Effector memory CD8-positive, alpha-beta T cell (primary cell): ENCODE measurements around the gene FNIP2.

Experiments
- ATAC-seq: fragments of 150-1000 bp; cut with Tn5 transposase; replicated peaks from 2 replicates; pipeline ENCODE4 v1.10.0; 2021; ENCODE audit warnings: mild to moderate bottlenecking, moderate library complexity
- DNase-seq, 3 experiments: peaks; one replicate each; pipeline ENCODE4 v3.0.0; 2021
- H3K27ac Mint-ChIP-seq, 2 donors: one replicate each; pipeline ENCODE4 v1.8.0; 2022; ENCODE audit warnings: mild to moderate bottlenecking in 2 of 2, mixed read lengths in 2 of 2, moderate library complexity in 2 of 2
- H3K27me3 Mint-ChIP-seq, 2 donors: one replicate each; pipeline ENCODE4 v1.8.0; 2022; ENCODE audit warnings: mixed read lengths in 2 of 2
- H3K36me3 Mint-ChIP-seq: one replicate; pipeline ENCODE4 v1.8.0; 2022; ENCODE audit warnings: mild to moderate bottlenecking, moderate library complexity, mixed read lengths; ENCODE audit not compliant: insufficient read depth
- H3K4me1 Mint-ChIP-seq, 2 donors: one replicate each; pipeline ENCODE4 v1.8.0; 2022; ENCODE audit warnings: low read depth in 2 of 2, mixed read lengths in 2 of 2
- H3K4me3 Mint-ChIP-seq, 2 donors: one replicate each; pipeline ENCODE4 v1.8.0; 2022; ENCODE audit warnings: mild to moderate bottlenecking in 2 of 2, mixed read lengths in 2 of 2, moderate library complexity in 2 of 2
- H3K9me3 Mint-ChIP-seq, 2 donors: one replicate each; pipeline ENCODE4 v1.8.0; 2022; ENCODE audit warnings: mixed read lengths in 2 of 2

The FNIP2 gene

DNA sequence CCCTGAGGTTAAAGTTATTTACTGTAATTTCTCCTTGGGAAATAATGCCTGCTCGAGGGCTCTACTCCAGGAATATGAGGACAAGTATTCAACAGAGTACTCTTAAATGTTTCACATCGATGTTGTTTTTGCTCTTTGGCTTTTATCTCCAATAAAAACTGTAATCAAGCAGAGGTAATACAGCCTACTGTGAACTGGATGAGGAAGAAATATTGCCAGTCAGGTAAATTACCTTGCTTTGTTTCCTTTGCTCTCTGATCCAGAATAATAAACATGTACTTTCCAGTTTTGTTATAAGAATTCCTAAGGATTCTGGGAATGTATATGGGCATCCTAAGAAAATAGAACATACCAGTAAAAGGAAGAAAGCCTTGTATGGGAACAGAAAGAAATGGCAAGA lies 60.4 kb downstream of the FNIP2 start:
- Mint-ChIP-seq H3K9me3 (no peaks in the 10 kb centered on the region), H3K4me3 (no peak overlapping the region), H3K27me3 (no peaks in the 10 kb centered on the region), H3K4me1 (peaks cover 12 to 19% of the 10 kb centered on the region in 2 donors), H3K36me3 (no peaks in the 10 kb centered on the region), H3K27ac (no peak overlapping the region)
- no peak for DNase-seq
- no peak for ATAC-seq

DNA sequence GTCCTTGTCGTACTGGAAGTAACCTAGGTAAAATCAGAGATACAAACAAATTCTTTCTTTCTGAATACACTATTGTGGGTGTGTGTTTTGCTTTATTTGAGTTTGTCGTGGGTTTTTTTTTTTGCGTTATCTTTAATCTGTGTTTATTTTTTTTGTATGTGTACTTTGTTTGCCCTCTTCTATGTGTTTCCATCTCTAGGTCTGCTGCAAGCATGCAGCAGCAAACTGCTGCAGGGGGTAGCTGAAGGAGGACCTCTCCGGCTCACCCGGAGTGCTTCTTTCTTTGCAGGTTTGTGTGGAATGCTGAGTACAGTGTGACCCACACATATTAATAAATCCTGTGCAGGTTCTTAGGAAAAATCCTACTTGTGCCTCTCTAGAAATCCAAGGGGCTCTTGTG lies 64.8 kb downstream of the FNIP2 start:
- no peak for DNase-seq
- no peaks in the 10 kb centered on the region for H3K27me3 Mint-ChIP-seq
- no peaks in the 10 kb centered on the region for H3K9me3 Mint-ChIP-seq
- H3K4me1 Mint-ChIP-seq, result no peaks in the 10 kb centered on the region
- H3K36me3 Mint-ChIP-seq, result peaks cover 9% of the 10 kb centered on the region
- H3K27ac Mint-ChIP-seq, result no peak overlapping the region
- no peak for ATAC-seq
- no peak overlapping the region for H3K4me3 Mint-ChIP-seq

DNA sequence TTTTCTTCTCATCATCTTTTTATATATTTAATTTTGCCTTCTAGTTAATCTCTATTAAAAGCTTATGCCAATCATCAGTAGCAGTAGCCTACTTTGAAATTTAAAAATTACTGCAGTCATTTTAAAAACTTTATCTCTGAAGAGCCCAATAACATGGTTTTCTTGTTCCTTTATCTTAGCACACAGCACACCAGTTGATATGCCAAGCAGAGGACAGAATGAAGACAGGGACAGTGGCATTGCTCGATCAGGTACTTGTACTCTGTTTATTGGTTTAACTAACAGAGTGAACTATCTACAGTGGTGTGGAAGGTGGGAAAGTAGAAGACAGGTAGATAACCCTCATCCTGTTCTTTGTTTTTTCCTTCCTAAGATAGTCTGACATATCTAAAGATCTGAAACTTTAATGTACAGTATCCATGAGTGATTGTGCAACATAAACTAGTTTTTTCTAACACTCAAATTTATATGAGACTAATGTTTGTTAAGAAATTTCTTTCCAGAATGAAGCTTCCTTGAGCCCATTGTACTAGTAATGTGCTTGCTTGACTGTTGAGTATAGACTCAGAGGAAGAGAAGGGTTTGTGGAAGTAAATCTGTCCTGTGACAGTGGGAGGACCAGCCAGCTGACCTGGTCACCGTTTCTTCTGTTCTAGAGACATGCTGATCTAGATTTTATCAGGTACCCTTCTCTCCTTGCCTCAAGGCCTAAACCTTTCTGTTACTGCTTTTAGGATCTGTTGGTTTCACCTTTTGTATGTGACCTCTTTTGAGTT lies 66.6 kb downstream of the FNIP2 start:
- ATAC-seq (no peak), DNase-seq (no peak)
- Mint-ChIP-seq H3K9me3 (no peaks in the 10 kb centered on the region), H3K36me3 (peaks cover 16% of the 10 kb centered on the region), H3K27ac (peak overlapping the region in 1 of 2 donors; percentile 25), H3K27me3 (no peaks in the 10 kb centered on the region), H3K4me3 (no peak overlapping the region), H3K4me1 (no peaks in the 10 kb centered on the region)

DNA sequence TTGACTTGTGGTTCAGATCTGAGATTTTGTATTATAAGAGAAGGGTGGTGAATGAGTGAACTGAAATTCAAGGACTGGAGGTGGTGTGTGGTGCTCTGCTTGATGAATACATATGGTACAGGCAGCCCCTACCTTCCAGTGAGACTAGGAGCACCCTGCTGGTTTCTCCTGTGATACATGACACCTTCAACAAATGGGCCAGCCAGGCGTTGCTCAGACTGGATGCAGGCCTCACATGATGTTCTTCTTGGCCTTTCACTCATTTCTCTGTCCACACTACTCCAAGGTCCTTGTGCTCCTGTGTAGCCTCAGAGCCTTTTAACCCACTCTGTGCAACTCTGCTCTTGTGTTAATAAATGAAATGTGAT lies 67.2 kb downstream of the FNIP2 start:
- no peaks in the 10 kb centered on the region for H3K9me3 Mint-ChIP-seq
- peaks cover 16% of the 10 kb centered on the region for H3K36me3 Mint-ChIP-seq
- no peak for ATAC-seq
- H3K4me1 Mint-ChIP-seq, result no peaks in the 10 kb centered on the region
- no peaks in the 10 kb centered on the region for H3K27me3 Mint-ChIP-seq
- no peak overlapping the region for H3K4me3 Mint-ChIP-seq
- no peak for DNase-seq
- no peak overlapping the region for H3K27ac Mint-ChIP-seq

DNA sequence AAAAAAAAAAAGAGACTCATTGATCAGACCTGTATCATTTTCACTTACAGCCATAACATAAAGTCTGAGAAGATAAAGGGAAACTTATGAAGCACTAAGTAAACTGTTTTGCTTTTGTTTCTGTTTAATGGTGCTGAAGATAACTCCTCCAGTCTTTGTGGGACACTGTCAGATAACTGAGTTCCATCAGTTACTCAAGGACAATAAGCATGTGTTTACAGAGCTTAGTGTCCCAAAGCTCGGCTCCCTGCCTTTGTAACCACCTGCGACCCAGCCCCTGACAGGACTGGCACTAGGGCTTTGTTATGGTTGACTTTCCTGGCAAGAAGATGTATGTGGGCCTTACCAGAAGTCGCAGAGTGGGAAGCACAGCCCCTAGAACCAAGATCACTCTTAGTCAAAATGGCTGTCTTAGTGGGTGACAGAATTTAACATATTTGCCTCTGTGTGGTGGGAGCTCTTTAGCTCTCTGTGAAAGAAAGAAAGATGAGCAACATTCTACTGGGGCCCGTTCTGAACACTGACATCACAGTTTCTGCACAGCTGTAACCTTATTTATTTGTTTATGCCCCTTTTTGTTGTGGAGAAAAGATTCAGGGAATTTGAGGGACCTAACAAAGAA lies 68.1 kb downstream of the FNIP2 start:
- Mint-ChIP-seq H3K4me3 (no peak overlapping the region), H3K27ac (peak overlapping the region in 1 of 2 donors; percentile 8), H3K9me3 (no peaks in the 10 kb centered on the region), H3K4me1 (no peaks in the 10 kb centered on the region), H3K27me3 (no peaks in the 10 kb centered on the region), H3K36me3 (peaks cover 16% of the 10 kb centered on the region)
- ATAC-seq (no peak), DNase-seq (no peak)

DNA sequence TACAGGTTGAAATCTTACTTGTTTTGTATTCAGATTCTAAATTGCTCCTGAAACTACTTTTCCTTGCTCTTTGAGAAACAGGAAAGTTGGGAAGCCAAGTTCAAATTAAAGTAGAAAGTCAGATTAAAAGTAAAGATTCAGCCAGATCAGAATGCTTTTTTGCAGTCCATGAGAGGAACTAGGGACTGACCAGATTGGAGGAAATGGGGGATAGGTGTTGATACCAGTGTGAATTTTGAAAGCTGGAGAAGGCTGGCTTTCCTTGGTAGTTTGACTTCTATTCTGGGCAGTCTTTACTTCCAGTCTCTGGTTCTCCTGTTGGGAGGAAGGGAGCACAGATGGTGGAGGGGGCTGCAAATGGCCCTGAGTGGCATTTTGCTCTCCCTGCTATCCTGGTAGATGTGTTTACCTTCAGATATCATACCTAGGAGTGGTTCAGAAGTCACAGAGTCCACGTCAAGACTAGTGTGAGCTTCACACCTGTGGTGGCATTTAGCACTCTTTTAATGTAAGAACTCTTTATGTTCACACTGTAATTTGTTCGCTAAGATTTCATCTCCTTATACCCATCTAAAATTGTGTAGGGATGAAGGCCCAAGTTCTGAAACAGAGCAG lies 68.8 kb downstream of the FNIP2 start:
- Mint-ChIP-seq H3K36me3 (peaks cover 16% of the 10 kb centered on the region), H3K4me3 (no peak overlapping the region), H3K4me1 (no peaks in the 10 kb centered on the region), H3K27me3 (no peaks in the 10 kb centered on the region), H3K27ac (peak overlapping the region in 1 of 2 donors; percentile 8), H3K9me3 (no peaks in the 10 kb centered on the region)
- DNase-seq (no peak), ATAC-seq (no peak)

DNA sequence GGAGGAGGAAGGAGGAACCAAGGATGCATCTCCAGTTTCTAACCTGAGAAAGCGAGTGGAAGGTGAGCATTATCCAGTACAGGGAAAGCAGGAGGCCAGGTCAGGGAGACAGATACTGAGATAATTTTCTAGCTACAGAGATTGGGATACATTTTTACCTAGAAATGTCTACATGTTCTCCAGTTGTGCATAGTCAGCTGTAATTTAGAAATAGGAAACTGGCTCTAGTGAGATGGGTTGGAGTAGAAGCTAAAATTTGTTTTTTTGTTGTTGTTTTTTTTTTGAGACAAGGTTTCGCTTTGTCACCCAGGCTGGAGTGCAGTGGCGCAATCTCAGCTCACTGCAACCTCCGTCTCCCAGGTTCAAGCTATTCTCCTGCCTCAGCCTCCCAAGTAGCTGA lies 71.3 kb downstream of the FNIP2 start:
- H3K4me1 Mint-ChIP-seq, result no peaks in the 10 kb centered on the region
- no peaks in the 10 kb centered on the region for H3K9me3 Mint-ChIP-seq
- H3K27ac Mint-ChIP-seq, result no peak overlapping the region
- DNase-seq (no peak), ATAC-seq (no peak)
- no peaks in the 10 kb centered on the region for H3K27me3 Mint-ChIP-seq
- no peak overlapping the region for H3K4me3 Mint-ChIP-seq
- peaks cover 16% of the 10 kb centered on the region for H3K36me3 Mint-ChIP-seq

DNA sequence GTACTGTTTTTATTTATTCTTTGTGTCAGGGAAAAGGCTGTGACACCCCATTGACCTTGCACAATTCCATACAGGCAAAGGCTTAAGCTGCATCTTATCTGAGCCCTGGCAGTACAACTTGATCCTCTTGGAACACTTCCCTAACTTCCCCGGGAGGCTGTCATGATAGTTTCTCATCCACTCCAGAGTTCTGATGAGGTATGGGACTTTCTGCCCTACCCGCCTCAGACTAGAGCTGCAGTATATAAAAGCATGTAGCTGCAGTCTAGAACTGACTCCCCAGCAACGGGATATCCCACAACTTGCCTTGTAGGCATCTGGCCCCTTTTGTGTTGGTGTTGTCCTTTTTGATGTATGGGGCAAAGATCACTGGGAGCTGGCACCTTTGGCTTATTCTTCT lies 72.7 kb downstream of the FNIP2 start:
- Mint-ChIP-seq H3K27me3 (no peaks in the 10 kb centered on the region), H3K27ac (no peak overlapping the region), H3K4me1 (no peaks in the 10 kb centered on the region), H3K9me3 (no peaks in the 10 kb centered on the region), H3K36me3 (peaks cover 8% of the 10 kb centered on the region), H3K4me3 (no peak overlapping the region)
- ATAC-seq (no peak), DNase-seq (no peak)

DNA sequence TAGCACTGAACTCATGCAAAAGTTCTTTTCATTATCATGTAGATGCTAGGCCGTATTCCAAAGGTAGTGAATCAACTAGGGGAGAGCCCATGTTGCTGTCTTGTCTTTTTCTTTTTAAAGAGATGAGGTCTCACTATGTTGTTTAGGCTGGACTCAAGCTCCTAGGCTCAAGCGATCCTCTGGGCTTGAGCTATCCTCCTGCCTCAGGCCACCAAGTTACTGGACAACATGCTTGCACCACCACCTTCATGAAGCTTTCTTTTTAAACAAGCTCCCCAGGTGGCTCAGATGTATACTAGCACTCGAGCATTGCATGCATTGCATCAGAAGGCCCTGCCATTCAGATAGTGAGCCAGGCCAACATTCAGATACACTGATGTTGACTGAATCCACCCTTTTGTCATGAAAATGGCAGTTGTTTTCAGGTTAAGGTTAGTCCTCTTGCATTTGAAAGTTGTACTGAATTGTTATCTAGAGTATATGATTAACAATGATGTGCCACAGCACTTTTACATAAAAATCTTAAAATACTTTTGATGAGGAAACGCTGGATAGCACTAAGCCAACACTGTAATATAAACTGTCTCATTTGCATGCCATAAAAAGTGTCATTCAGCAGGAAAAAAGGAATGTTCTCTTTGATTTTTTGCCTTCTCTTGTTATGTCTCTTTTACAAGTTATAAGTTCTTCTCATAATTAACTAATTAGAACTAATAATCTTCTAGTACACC lies 76.7 kb downstream of the FNIP2 start:
- Mint-ChIP-seq H3K27ac (no peak overlapping the region), H3K36me3 (no peaks in the 10 kb centered on the region)

DNA sequence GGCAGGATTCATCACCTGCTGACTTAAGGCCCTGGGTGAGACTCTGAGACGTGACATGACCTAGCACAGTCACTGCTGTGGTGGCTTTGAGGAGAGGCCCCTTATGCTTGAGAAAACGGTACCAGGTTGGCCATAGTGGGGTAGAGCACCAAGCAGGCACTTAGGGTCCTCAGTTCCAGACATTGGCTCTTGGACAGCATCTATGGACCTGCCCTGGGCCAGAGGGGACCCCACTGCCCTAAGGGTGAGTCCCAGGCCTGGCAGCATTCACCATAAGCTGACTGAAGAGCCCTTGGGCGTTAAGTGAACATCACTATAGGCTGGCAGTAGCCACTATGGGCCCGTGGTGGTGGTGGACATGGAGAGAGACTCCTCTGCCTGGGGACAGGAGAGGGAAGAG lies 78.7 kb downstream of the FNIP2 start:
- no peak for ATAC-seq
- DNase-seq, result no peak
- Mint-ChIP-seq H3K4me3 (no peak overlapping the region), H3K27me3 (no peaks in the 10 kb centered on the region), H3K36me3 (no peaks in the 10 kb centered on the region), H3K4me1 (peaks cover 0 to 3% of the 10 kb centered on the region in 2 donors), H3K9me3 (no peaks in the 10 kb centered on the region), H3K27ac (no peak overlapping the region)

More for the DNA sequence above, 76.7 kb downstream of the FNIP2 start:
- DNase-seq (no peak), ATAC-seq (no peak)
- Mint-ChIP-seq H3K9me3 (no peaks in the 10 kb centered on the region), H3K4me3 (no peak overlapping the region), H3K27me3 (no peaks in the 10 kb centered on the region), H3K4me1 (peaks cover 0 to 1% of the 10 kb centered on the region in 2 donors)

DNA sequence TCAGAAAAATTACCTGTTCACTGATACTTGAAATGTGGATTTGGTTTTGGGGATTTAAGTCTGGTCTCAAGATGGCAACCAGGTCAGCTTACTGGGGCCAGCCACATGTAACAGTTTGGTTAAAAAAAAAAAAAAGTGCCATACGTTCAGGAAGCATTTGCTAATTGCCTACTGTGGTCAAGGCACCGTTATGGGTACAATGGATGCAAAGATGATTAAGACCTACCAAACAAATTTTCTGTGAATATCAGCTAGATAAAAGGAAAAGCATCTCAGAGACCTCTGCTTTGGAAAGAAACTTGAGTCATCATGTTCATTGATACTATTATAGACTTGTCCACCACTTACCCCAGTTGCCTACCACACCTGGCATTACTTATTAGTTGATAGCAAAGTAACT lies 80.9 kb downstream of the FNIP2 start:
- H3K4me1 Mint-ChIP-seq, result peaks cover 0 to 3% of the 10 kb centered on the region in 2 donors
- no peak for DNase-seq
- no peak overlapping the region for H3K4me3 Mint-ChIP-seq
- H3K27me3 Mint-ChIP-seq, result no peaks in the 10 kb centered on the region
- H3K36me3 Mint-ChIP-seq, result no peaks in the 10 kb centered on the region
- ATAC-seq, result no peak
- H3K9me3 Mint-ChIP-seq, result no peaks in the 10 kb centered on the region
- H3K27ac Mint-ChIP-seq, result peak overlapping the region in 1 of 2 donors; percentile 32

DNA sequence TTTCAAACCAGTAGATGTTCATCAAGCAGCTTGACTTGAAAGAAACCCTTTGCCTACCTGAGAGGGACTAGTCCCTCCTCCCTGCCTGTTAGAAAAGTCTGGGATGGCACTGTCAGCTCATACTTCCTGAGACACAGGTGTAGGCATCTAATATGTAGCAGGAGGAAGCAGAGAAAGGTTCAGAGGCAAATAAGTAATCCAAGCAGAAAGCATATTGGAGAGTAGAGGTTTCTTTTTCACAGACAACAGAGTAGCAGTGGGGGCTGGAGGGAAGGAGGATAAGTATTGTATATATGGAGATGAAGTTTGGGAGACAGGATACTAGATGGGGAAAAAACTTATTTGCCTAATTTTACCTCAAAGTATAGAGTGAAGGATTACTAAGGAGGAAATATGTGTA lies 81.5 kb downstream of the FNIP2 start:
- Mint-ChIP-seq H3K27ac (peak overlapping the region in 1 of 2 donors; percentile 46), H3K9me3 (no peaks in the 10 kb centered on the region), H3K27me3 (no peaks in the 10 kb centered on the region), H3K36me3 (no peaks in the 10 kb centered on the region), H3K4me1 (peaks cover 0 to 3% of the 10 kb centered on the region in 2 donors), H3K4me3 (no peak overlapping the region)
- ATAC-seq (no peak), DNase-seq (no peak)

DNA sequence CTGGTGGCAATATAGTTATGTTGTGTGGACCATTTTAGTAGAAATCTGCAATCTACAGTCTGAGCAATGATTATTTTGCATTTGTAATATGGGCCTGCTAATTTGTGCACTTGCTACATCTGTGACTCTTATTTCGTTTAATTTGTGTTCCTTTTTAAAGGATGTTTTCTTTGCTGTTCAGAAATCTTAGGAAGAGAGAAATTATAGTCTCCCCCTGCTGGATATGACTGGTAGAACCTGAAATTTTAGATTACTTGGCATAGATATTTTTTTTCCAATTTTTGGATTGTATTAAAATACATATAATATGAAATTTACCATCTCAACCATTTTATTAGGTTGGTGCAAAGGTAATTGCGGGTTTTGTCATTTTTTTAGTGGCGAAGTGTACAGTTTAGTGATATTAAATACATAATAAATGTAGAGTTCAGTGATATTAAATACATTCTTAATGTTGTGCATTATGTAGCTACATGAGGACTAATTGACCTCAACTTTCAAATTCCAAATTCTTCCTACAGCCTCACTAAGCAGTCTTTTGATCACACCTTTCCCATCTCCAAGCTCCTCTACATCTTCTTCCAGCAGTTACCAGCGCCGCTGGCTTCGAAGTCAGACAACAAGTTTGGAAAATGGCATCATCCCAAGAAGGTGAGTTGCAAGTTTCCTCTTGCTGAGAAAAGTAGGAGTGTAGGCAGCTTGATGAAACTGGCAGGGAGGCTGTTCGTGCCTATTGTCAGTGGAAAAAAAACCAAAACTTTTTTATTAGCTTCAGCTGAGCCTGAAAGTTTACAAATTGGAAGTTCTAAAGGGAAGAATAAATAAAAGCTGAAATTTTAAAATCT lies 82.2 kb downstream of the FNIP2 start:
- Mint-ChIP-seq H3K9me3 (no peaks in the 10 kb centered on the region), H3K4me3 (no peak overlapping the region), H3K4me1 (peaks cover 0 to 3% of the 10 kb centered on the region in 2 donors), H3K36me3 (no peaks in the 10 kb centered on the region), H3K27me3 (no peaks in the 10 kb centered on the region), H3K27ac (no peak overlapping the region)
- ATAC-seq (peak; percentile 42), DNase-seq (no peak)
